IMR-90 (cell line): ENCODE measurements around the gene ESR1.

ENCODE experiments used
- BHLHE40 ChIP-seq: fragments of 150-350 bp; IDR thresholded peaks from 2 replicates; pipeline ENCODE4 v1.6.1; 2016; ENCODE audit warnings: mild to moderate bottlenecking, low read depth, low read length
- CHD1 ChIP-seq: IDR thresholded peaks from 2 replicates; pipeline ENCODE4 v1.6.1; 2012; ENCODE audit warnings: low read depth, low read length, improper control_type of control experiment
- MAFK ChIP-seq: IDR thresholded peaks from 2 replicates; pipeline ENCODE4 v1.6.1; 2012; ENCODE audit warnings: low read depth, low read length, improper control_type of control experiment
- MXI1 ChIP-seq: IDR thresholded peaks from 2 replicates; pipeline ENCODE4 v1.6.1; 2012; ENCODE audit warnings: low read depth, mild to moderate bottlenecking, low read length, moderate library complexity, borderline replicate concordance
- NFE2L2 ChIP-seq: fragments of 150-350 bp; IDR thresholded peaks from 2 replicates; pipeline ENCODE4 v1.6.1; 2016; ENCODE audit warnings: low read depth, mild to moderate bottlenecking, low read length
- POLR2A ChIP-seq: IDR thresholded peaks from 2 replicates; pipeline ENCODE4 v1.6.1; 2012; ENCODE audit warnings: mild to moderate bottlenecking, low read depth, low read length
- RAD21 ChIP-seq: IDR thresholded peaks from 2 replicates; pipeline ENCODE4 v1.6.1; 2012; ENCODE audit warnings: low read length, improper control_type of control experiment
- RCOR1 ChIP-seq: IDR thresholded peaks from 2 replicates; pipeline ENCODE4 v1.6.1; 2012; ENCODE audit warnings: mild to moderate bottlenecking, low read length, improper control_type of control experiment; ENCODE audit not compliant: insufficient replicate concordance
- SMC3 ChIP-seq: fragments of 150-350 bp; IDR thresholded peaks from 2 replicates; pipeline ENCODE4 v1.6.1; 2016; ENCODE audit warnings: low read depth, mild to moderate bottlenecking, antibody characterized with exemption, low read length, moderate library complexity
- TF ChIP-seq, protein P1 (sequence below): conservative IDR thresholded peaks from 2 replicates; pipeline ENCODE4 v1.5.1; 2012; ENCODE audit warnings: mild to moderate bottlenecking, low read depth, low read length, improper control_type of control experiment
- TF ChIP-seq, protein P2 (sequence below): fragments of 150-350 bp; IDR thresholded peaks from 2 replicates; pipeline ENCODE4 v1.6.1; 2017; ENCODE audit warnings: mild to moderate bottlenecking, antibody characterized with exemption, low read length, low read depth

DNA sequence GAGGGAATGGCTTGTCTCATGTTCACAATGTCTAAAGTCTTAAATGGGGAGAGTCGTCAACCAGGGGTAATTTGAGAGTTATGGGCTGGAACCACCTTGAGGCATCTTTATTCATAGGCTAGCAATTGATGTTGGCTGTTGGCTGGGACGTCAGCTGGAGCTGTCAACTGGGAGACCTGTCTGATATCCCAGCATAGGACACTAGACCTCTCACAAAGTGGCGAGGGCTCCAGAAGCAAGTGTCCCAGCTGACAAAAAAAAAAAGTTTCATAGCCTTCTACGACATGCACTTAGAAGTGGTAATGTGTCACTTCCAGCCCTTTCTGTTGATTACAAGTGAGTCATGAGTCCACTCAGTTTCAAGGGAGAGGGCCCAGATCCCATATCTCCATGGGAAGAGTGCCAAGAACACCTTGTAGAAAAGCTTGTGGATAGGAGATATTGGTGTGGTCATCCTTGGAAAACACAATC lies 278.0 kb downstream of the ESR1 start:
- TF ChIP-seq, protein P1, sequence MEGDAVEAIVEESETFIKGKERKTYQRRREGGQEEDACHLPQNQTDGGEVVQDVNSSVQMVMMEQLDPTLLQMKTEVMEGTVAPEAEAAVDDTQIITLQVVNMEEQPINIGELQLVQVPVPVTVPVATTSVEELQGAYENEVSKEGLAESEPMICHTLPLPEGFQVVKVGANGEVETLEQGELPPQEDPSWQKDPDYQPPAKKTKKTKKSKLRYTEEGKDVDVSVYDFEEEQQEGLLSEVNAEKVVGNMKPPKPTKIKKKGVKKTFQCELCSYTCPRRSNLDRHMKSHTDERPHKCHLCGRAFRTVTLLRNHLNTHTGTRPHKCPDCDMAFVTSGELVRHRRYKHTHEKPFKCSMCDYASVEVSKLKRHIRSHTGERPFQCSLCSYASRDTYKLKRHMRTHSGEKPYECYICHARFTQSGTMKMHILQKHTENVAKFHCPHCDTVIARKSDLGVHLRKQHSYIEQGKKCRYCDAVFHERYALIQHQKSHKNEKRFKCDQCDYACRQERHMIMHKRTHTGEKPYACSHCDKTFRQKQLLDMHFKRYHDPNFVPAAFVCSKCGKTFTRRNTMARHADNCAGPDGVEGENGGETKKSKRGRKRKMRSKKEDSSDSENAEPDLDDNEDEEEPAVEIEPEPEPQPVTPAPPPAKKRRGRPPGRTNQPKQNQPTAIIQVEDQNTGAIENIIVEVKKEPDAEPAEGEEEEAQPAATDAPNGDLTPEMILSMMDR: no peak
- TF ChIP-seq MXI1: no peak
- TF ChIP-seq, protein P2, sequence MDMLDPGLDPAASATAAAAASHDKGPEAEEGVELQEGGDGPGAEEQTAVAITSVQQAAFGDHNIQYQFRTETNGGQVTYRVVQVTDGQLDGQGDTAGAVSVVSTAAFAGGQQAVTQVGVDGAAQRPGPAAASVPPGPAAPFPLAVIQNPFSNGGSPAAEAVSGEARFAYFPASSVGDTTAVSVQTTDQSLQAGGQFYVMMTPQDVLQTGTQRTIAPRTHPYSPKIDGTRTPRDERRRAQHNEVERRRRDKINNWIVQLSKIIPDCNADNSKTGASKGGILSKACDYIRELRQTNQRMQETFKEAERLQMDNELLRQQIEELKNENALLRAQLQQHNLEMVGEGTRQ: no peak
- no peak for TF ChIP-seq RCOR1
- no peak for TF ChIP-seq RAD21
- TF ChIP-seq SMC3: no peak
- TF ChIP-seq BHLHE40: no peak
- no peak for TF ChIP-seq POLR2A
- TF ChIP-seq NFE2L2: no peak
- TF ChIP-seq MAFK: no peak
- no peak for TF ChIP-seq CHD1
